ENCODE results near the gene SLC5A6.

- TF ChIP-seq EZH2 (IDR thresholded peaks at IDR 0.05; ENCODE audit: low read length) (no peak), CTCF (optimal IDR thresholded peaks at IDR 0.05 in 1 of 3, IDR thresholded peaks at IDR 0.05 in 1 of 3, conservative IDR thresholded peaks at IDR 0.05 in 1 of 3; ENCODE audit: extremely low read depth in 1 of 3, insufficient read depth in 2 of 3, low read length in 3 of 3) (no peak)
Measured at GRCh38 chr2:27227501-27227900, 15.4 kb upstream of the SLC5A6 start.

Measured in keratinocyte (primary cell).